HepG2 (cell line): Measurements from ENCODE around the gene LYPD6. TPM values are rescaled to one million over a fixed set of nuclear protein-coding genes. Genes with fewer than 3 reads are reported as not detected.

ENCODE experiments used
- AFF4 ChIP-seq: sonication (generic); formaldehyde crosslinking; IDR thresholded peaks from 2 replicates; pipeline ENCODE4 v1.4.0; 2020; ENCODE audit warnings: missing genetic modification reagents
- CEBPB ChIP-seq: IDR thresholded peaks from 2 replicates; pipeline ENCODE4 v1.6.1; 2011; ENCODE audit warnings: low read depth, low read length, improper control_type of control experiment, borderline replicate concordance
- HDAC2 ChIP-seq: sonication (generic); formaldehyde crosslinking; IDR thresholded peaks from 2 replicates; pipeline ENCODE4 v1.4.0; 2020; ENCODE audit warnings: missing genetic modification reagents
- IRF9 ChIP-seq: sonication (generic); formaldehyde crosslinking; IDR thresholded peaks from 2 replicates; pipeline ENCODE4 v1.8.0; 2022; ENCODE audit warnings: missing genetic modification reagents, mild to moderate bottlenecking, borderline replicate concordance
- LRRFIP1 ChIP-seq: sonication (generic); formaldehyde crosslinking; conservative IDR thresholded peaks from 2 replicates; pipeline ENCODE4 v1.4.0; 2020; ENCODE audit warnings: missing genetic modification reagents
- MTA1 ChIP-seq: sonication (generic); formaldehyde crosslinking; IDR thresholded peaks from 2 replicates; pipeline ENCODE4 v1.4.0; 2020; ENCODE audit warnings: missing genetic modification reagents, mild to moderate bottlenecking, borderline replicate concordance
- PHB2 ChIP-seq: fragments of 450-650 bp; IDR thresholded peaks from 2 replicates; pipeline ENCODE4 v1.6.1; 2018; ENCODE audit not compliant: partially characterized antibody
- TFDP1 ChIP-seq: IDR thresholded peaks from 2 replicates; pipeline ENCODE4 v1.6.1; 2016; ENCODE audit warnings: missing compliant biosample characterization, missing genetic modification reagents, borderline replicate concordance
- U2AF1 ChIP-seq: fragments of 200-400 bp; formaldehyde crosslinking; optimal IDR thresholded peaks from 2 replicates; pipeline ENCODE3; 2017; ENCODE audit warnings: mild to moderate bottlenecking, low read depth, low read length
- ZBTB7B ChIP-seq: sonication (generic); formaldehyde crosslinking; IDR thresholded peaks from 2 replicates; pipeline ENCODE4 v1.4.0; 2020; ENCODE audit warnings: missing genetic modification reagents
- ZNF317 ChIP-seq: sonication (generic); formaldehyde crosslinking; IDR thresholded peaks from 2 replicates; pipeline ENCODE4 v1.5.0; 2020; ENCODE audit warnings: mild to moderate bottlenecking, missing genetic modification reagents
- ZNF660 ChIP-seq: sonication (generic); formaldehyde crosslinking; IDR thresholded peaks from 2 replicates; pipeline ENCODE4 v1.5.1; 2020; ENCODE audit warnings: mild to moderate bottlenecking, low read depth, missing genetic modification reagents, borderline replicate concordance
- ZNF724P ChIP-seq: sonication (generic); formaldehyde crosslinking; IDR thresholded peaks from 2 replicates; pipeline ENCODE4 v1.8.0; 2022; ENCODE audit warnings: missing genetic modification reagents, borderline replicate concordance
- polyA plus RNA-seq, 8 experiments: library from polyadenylated mRNA; depleted of rRNA in 3 of 8; stranded (reverse) in 7 of 8; unstranded in 1 of 8; fragments of >200 nt; fragmentation: Illumina TruSeq in 4 of 8; extraction: Trizol in 4 of 8; gene quantifications; 2 replicates each; pipeline versions ENCODE4 v1.2.1 to v1.2.3, GENCODE V29; 2011 to 2016; ENCODE audit warnings: low read depth in 4 of 8, missing spikeins in 1 of 8, mixed read lengths in 1 of 8; ENCODE audit not compliant: insufficient read depth in 1 of 8
- total RNA-seq, 5 experiments: library from RNA; depleted of rRNA; stranded (reverse); fragments of >200 nt; fragmentation: Illumina TruSeq; extraction: Trizol; gene quantifications; 2 replicates each; pipeline ENCODE4 v1.2.3, GENCODE V29; 2016; ENCODE audit warnings: low read depth in 1 of 5
- TF ChIP-seq, protein P1 (sequence below): sonication (generic); formaldehyde crosslinking; IDR thresholded peaks from 2 replicates; pipeline ENCODE4 v1.4.0; 2020; ENCODE audit warnings: low read depth, mild to moderate bottlenecking, missing genetic modification reagents
- TF ChIP-seq, protein P2 (sequence below): IDR thresholded peaks from 2 replicates; pipeline ENCODE4 v1.6.1; 2016; ENCODE audit warnings: low read depth, borderline replicate concordance
- TF ChIP-seq, protein P3 (sequence below): sonication (generic); formaldehyde crosslinking; IDR thresholded peaks from 2 replicates; pipeline ENCODE4 v1.5.1; 2020; ENCODE audit warnings: missing genetic modification reagents, mild to moderate bottlenecking, borderline replicate concordance

LYPD6 gene
- total and polyA plus RNA-seq, 2 of the 13 experiments (the other 11 are each of a cell fraction or from before 2014, with no cell fraction given): 0.01 to 0.07 TPM

- TF ChIP-seq IRF9: no peak
- no peak for TF ChIP-seq LRRFIP1 (CRISPR knock-in tag)
- TF ChIP-seq MTA1: no peak
- TF ChIP-seq, protein P1, sequence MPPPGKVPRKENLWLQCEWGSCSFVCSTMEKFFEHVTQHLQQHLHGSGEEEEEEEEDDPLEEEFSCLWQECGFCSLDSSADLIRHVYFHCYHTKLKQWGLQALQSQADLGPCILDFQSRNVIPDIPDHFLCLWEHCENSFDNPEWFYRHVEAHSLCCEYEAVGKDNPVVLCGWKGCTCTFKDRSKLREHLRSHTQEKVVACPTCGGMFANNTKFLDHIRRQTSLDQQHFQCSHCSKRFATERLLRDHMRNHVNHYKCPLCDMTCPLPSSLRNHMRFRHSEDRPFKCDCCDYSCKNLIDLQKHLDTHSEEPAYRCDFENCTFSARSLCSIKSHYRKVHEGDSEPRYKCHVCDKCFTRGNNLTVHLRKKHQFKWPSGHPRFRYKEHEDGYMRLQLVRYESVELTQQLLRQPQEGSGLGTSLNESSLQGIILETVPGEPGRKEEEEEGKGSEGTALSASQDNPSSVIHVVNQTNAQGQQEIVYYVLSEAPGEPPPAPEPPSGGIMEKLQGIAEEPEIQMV (CRISPR knock-in tag): no peak
- no peak for TF ChIP-seq ZNF660 (CRISPR knock-in tag)
- TF ChIP-seq ZNF724P (CRISPR knock-in tag): no peak
- TF ChIP-seq PHB2: no peak
- TF ChIP-seq CEBPB: peak; percentile 88
- TF ChIP-seq ZBTB7B (CRISPR knock-in tag): peak; percentile 53; the same call in 1 of the 2 replicates
- TF ChIP-seq ZNF317 (CRISPR knock-in tag): no peak
- TF ChIP-seq, protein P2, sequence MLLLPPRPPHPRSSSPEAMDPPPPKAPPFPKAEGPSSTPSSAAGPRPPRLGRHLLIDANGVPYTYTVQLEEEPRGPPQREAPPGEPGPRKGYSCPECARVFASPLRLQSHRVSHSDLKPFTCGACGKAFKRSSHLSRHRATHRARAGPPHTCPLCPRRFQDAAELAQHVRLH: no peak
- TF ChIP-seq U2AF1: no peak
- TF ChIP-seq, protein P3, sequence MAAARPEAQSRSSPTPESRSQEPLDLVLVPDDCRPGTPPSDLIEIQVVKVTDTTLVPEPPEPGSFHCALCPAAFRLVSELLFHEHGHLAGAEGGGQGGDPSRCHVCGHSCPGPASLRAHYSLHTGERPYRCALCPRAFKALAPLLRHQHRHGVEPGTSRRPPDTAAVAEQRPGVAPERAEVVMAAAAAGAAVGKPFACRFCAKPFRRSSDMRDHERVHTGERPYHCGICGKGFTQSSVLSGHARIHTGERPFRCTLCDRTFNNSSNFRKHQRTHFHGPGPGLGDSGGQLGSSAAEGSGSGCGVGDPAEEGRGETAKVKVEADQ (CRISPR knock-in tag): no peak
- TF ChIP-seq AFF4 (CRISPR knock-in tag): no peak
- no peak; the same call in 1 of the 2 replicates for TF ChIP-seq HDAC2 (CRISPR knock-in tag)
- TF ChIP-seq TFDP1 (CRISPR knock-in tag): no peak
Observed at GRCh38 chr2:149420053-149420963, 89.9 kb downstream of the LYPD6 start (continued).
